ENCODE results near the gene TRIM10.
"Not testable (repeated sequence)": the region's sequence is repeated elsewhere in the genome, so short reads cannot be mapped to it uniquely, and the experiment has no call there.

Gene TRIM10

GRCh38 chr6:30127238-30128093 is 33.5 kb downstream of the TRIM10 start:
- no peak for DNase-seq

DNA sequence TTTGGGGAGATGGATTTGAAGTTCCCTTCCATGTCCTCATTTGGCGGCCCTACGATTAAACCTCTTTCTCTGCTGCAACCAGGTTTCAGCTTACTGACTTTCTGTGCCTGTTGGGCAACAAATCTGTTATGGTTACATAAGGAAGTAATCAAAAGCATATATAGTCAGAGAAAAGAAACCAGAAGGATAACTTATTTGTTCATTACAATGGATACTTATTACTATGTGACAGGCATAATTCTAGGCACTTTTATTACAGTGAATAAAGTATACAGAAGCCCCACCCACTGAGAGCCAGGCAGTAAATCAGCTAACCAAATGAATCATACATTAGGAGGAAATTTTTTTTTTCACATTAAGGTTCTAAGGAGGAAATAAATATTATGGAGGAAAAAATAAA is 38.5 kb downstream of the TRIM10 start:
- DNase-seq = no peak

DNA sequence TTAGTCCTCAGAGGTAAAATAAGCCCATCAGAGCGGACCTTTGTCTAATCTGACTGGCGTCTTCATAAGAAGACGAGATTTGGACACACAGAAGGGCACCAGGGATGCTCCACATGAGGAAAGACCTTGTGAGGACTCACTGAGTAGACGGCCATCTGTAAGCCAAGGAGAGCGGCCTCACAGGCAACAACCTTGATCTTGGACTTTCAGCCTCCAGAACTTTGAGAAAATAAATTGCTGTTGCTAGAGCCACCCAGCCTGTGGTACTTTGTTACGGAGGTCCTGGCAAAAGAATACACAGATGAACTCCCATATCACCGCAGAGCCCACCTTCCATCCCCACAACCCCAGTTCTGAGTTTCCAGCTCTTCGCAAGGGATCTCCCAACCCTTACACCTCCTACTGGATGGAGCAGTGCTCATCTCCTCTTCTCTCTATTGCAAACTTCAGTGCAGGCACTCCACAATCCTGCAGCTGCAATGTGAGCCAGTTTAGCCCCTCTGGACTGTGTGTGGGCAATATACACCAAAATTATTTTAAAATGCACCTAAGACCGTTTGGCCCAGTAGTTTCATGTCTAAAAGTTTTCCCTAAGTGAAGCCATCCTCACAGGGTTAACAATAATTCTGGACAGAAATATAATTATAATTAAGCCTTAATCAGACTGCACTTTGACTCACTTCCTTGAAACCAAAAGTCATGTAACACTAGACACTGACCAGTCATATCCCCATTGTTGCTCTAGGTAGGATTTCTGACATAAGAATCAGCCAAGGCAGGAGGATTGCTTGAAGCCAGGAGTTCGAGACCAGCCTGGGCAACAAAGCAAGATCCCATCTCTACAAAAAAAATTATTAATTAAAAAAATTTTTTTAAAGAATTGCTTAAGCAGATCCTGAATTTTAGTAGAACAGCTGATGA is 39.3 kb downstream of the TRIM10 start:
- no peak for DNase-seq

DNA sequence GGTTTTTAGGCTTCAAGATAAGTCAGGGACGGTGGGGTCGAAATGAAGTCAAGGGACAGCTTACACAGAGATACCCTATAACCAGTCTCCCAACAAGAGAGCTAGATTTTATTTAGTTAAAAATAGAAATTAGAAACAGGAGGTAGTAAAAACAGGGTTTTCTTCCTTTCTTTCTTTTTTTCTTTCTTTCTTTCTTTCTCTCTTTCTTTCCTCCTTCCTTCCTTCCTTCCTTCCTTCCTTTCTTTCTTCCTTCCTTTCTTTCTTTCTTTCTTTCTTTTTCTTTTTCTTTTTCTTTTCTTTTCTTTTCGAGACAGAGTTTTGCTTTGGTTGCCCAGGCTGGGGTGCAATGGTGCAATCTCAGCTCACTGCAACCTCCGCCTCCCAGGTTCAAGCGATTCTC is 42.3 kb downstream of the TRIM10 start:
- DNase-seq = not testable (repeated sequence)

DNA sequence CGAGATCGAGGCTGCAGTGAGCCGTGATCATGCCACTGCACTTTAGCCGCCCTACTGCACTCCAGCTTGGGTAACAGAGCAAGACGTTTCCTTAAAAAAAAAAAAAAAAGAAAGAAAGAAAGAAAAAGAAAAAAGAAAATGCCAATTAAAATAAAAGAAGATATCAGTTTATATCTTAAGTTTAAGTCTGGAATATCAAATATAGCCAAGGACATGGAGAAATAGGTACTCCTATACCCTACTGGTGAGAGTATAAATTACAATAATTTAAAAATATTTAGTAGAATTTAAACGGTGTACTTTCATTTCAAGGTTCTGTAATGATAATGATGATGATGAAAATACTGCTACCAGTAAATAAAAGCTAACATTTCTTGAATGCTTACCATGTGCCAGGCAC is 44.3 kb downstream of the TRIM10 start:
- DNase-seq = no peak

GRCh38 chr6:30113841-30114240 is 47.2 kb downstream of the TRIM10 start:
- no peak for DNase-seq

- DNase-seq = no peak
Observed at GRCh38 chr6:30113003-30113759, 47.8 kb downstream of the TRIM10 start, which contains the start of gene TRIM31. TSS of gene TRIM31 (minus strand) at chr6:30113090. CDS start at chr6:30112805, 285 bp downstream.

DNA sequence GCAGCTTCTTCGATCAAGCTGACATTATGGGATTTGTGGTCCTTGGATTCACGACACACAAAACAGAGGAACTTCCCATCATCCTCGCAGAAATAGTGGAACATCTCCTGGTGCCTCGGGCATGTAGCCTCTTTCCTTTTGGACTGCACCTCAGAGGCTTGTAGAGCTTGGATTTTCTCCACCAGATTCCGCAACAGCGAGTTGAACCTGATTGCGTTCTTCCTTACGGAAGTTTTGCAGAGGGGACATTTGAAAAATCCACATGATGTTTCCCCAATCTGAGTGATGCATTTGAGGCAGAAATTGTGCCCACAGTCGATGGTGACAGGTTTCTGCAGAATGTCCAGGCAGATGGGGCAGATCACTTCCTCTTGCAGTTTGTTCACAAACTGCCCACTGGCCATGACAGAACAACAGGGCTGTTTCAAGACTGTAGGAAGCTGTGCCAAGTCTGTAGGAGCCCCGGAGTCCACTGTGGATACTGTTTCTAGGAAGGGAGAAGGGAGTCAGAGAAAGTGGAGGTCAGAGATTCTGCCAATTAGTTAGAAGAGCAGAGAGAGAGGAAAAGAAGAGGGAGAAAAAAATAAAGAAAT is 48.5 kb downstream of the TRIM10 start:
- no peak for DNase-seq

- no peak for DNase-seq
Observed at GRCh38 chr6:30111266-30111856, 49.6 kb downstream of the TRIM10 start.

- DNase-seq = no peak
Observed at GRCh38 chr6:30104661-30105060, 56.4 kb downstream of the TRIM10 start.

DNA sequence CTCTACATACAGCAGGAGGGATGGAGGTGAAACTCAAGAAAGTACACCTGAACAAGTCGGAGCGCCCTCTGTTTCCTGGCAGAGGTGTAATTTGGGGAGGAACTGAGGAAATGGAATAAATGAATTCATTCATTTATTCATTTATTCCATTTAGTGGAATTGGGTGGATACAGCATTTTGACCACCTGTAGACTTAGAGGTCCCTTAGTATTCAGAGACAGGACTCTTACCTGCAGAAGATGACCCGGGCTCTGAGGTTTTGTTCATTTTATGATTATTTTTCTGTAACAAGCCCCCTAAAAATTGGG is 57.2 kb downstream of the TRIM10 start:
- no peak for DNase-seq

- peak; percentile 83 for DNase-seq
Observed at GRCh38 chr6:30102970-30103871, 57.8 kb downstream of the TRIM10 start.

GRCh38 chr6:30102414-30102969 is 58.5 kb downstream of the TRIM10 start:
- no peak for DNase-seq

All from CD4-positive, alpha-beta T cell treated with Interleukin-15 for 1 hour (primary cell).